Activated CD4-positive, alpha-beta T cell treated with anti-CD3 and anti-CD28 coated beads, Interleukin-2, amount 10 ng/mL, durations not matched to agents 24 days and 14 days (primary cell): ENCODE results near the gene NOP56. TPM values are rescaled to one million over a fixed set of nuclear protein-coding genes. Genes with fewer than 3 reads are reported as not detected.

ENCODE experiments used
- DNase-seq: peaks from one replicate; pipeline ENCODE4 v3.0.0; 2022
- H3K27ac Mint-ChIP-seq: one replicate; pipeline ENCODE4 v1.8.0; 2022; ENCODE audit warnings: mild to moderate bottlenecking, mixed read lengths
- H3K27me3 Mint-ChIP-seq: one replicate; pipeline ENCODE4 v1.8.0; 2022; ENCODE audit warnings: mixed read lengths
- H3K36me3 Mint-ChIP-seq: one replicate; pipeline ENCODE4 v1.8.0; 2022; ENCODE audit warnings: low read depth, mild to moderate bottlenecking, mixed read lengths
- H3K4me1 Mint-ChIP-seq: one replicate; pipeline ENCODE4 v1.8.0; 2021; ENCODE audit warnings: mixed read lengths
- H3K4me3 Mint-ChIP-seq: one replicate; pipeline ENCODE4 v1.8.0; 2022; ENCODE audit warnings: mild to moderate bottlenecking, moderate library complexity, mixed read lengths
- H3K9me3 Mint-ChIP-seq: one replicate; pipeline ENCODE4 v1.8.0; 2021; ENCODE audit warnings: mixed read lengths
- intact Hi-C: fragments of 100-400 bp; cut with micrococcal nuclease; formaldehyde crosslinking; loops from one replicate; pipeline ENCODE4 v1.15.1; 2023
- total RNA-seq: library from RNA; stranded (reverse); gene quantifications from 2 replicates; pipeline ENCODE4 v1.2.3, GENCODE V29; 2022

NOP56 gene
- total RNA-seq, 1 donor from 2014 or later, result 884 TPM

- Mint-ChIP-seq H3K4me1 (peaks cover 2% of the 10 kb centered on the region), H3K9me3 (no peaks in the 10 kb centered on the region), H3K36me3 (no peaks in the 10 kb centered on the region), H3K27ac (no peak overlapping the region), H3K27me3 (peaks cover 20% of the 10 kb centered on the region), H3K4me3 (no peak overlapping the region)
- intact Hi-C loops, result no loop called here
- DNase-seq, result no peak
Observed at GRCh38 chr20:2619961-2620595, 32.4 kb upstream of the NOP56 start.

GRCh38 chr20:2624190-2624589 is 28.2 kb upstream of the NOP56 start:
- H3K4me1 Mint-ChIP-seq, result peaks cover 2% of the 10 kb centered on the region

DNA sequence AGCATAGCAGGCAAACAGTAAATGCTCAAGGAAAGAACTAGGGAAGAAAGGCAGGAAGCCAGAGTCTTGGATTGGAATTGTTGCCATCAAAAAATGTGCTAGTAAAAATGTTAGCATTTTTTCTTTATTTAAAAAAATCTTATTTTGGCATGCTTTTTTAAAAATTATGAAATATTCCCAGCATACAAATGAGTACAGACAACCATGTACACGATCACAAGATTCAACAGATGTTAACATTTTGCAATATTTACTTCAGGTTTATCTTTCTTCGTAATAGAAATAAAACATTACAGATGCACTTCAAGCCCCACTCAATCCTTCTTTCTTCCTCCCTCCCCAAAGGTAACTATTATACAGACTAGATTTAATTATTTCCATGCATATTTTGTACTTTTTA is 27.4 kb upstream of the NOP56 start:
- no peak for DNase-seq
- H3K9me3 Mint-ChIP-seq, result no peaks in the 10 kb centered on the region
- H3K27me3 Mint-ChIP-seq, result peaks cover 25% of the 10 kb centered on the region
- H3K4me3 Mint-ChIP-seq, result no peak overlapping the region
- H3K27ac Mint-ChIP-seq, result no peak overlapping the region
- intact Hi-C loops, result no loop called here
- peaks cover 2% of the 10 kb centered on the region for H3K4me1 Mint-ChIP-seq
- no peaks in the 10 kb centered on the region for H3K36me3 Mint-ChIP-seq

More at GRCh38 chr20:2624190-2624589, 28.2 kb upstream of the NOP56 start:
- DNase-seq, result no peak
- peaks cover 26% of the 10 kb centered on the region for H3K27me3 Mint-ChIP-seq
- H3K27ac Mint-ChIP-seq, result no peak overlapping the region
- H3K4me3 Mint-ChIP-seq, result no peak overlapping the region
- intact Hi-C loops, result no loop called here
- H3K9me3 Mint-ChIP-seq, result no peaks in the 10 kb centered on the region
- no peaks in the 10 kb centered on the region for H3K36me3 Mint-ChIP-seq

DNA sequence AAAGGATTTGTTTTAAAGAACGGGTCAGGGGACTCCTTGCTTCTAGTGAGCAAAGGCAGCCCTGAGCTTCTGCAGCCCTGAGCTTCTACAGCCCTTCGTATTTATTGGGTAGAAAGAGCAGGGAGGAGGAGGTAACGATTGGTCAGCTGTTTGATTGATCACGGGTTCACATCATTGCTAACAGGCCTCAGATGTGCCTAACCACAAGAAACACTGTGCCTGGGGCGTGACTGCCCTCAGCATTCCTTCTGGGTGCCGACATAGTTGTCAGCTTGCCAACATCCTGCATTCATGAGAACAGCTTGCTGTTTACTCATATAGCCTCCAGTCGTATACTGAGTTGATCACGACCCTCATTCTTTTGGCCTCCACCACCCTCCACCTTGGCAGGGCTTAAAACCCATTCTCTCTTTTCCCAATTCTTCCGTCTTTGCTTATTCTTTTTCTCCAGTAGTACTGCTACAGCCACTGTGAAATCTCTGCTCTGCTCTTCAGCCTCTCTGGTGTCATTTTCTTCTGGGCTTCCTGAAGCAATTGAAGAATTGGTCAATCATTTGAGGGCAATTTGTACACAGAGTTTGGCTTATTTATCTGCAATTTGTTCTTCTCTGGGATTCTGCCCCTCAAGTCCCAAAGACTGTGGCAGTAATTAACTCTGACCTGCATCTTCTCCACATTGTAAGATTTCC is 25.4 kb upstream of the NOP56 start:
- intact Hi-C loops, result no loop called here

DNA sequence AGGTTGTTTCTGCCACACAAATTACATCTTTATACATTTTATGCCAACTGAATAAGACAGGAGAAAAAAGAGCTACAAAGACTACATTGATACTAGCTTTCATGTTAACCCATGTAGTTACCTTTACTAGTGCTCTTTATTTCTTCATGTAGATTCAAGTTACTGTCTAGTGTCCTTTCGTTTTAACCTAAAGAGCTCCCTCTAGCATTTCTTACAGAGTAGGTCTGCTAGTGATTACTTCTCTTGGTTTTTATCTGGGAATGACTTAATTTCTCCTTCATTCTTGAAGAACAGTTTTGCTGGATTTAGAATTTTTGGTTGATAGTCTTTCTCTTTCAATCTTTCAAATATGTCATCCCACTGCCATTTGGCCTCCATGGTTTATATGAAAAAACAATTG is 21.2 kb upstream of the NOP56 start:
- intact Hi-C loops, result no loop called here
- Mint-ChIP-seq H3K36me3 (no peaks in the 10 kb centered on the region), H3K4me3 (no peak overlapping the region), H3K27me3 (peaks cover 43% of the 10 kb centered on the region), H3K27ac (no peak overlapping the region), H3K9me3 (no peaks in the 10 kb centered on the region), H3K4me1 (no peaks in the 10 kb centered on the region)
- DNase-seq, result no peak

More for the DNA sequence above, 25.4 kb upstream of the NOP56 start:
- H3K4me3 Mint-ChIP-seq, result no peak overlapping the region
- DNase-seq, result no peak
- no peaks in the 10 kb centered on the region for H3K9me3 Mint-ChIP-seq
- no peaks in the 10 kb centered on the region for H3K36me3 Mint-ChIP-seq
- no peak overlapping the region for H3K27ac Mint-ChIP-seq
- peaks cover 34% of the 10 kb centered on the region for H3K27me3 Mint-ChIP-seq
- no peaks in the 10 kb centered on the region for H3K4me1 Mint-ChIP-seq

GRCh38 chr20:2633381-2633780 is 19.1 kb upstream of the NOP56 start:
- Mint-ChIP-seq H3K9me3 (no peaks in the 10 kb centered on the region), H3K27me3 (peaks cover 33% of the 10 kb centered on the region), H3K36me3 (no peaks in the 10 kb centered on the region), H3K4me1 (no peaks in the 10 kb centered on the region), H3K4me3 (no peak overlapping the region), H3K27ac (no peak overlapping the region)
- intact Hi-C loops, result no loop called here
- DNase-seq, result no peak

GRCh38 chr20:2637246-2637645 is 15.2 kb upstream of the NOP56 start:
- Mint-ChIP-seq H3K4me1 (no peaks in the 10 kb centered on the region), H3K9me3 (no peaks in the 10 kb centered on the region), H3K36me3 (peaks cover 3% of the 10 kb centered on the region), H3K27me3 (peaks cover 16% of the 10 kb centered on the region), H3K4me3 (no peak overlapping the region), H3K27ac (no peak overlapping the region)
- intact Hi-C loops, result no loop called here
- DNase-seq, result no peak

- H3K4me3 Mint-ChIP-seq, result no peak overlapping the region
- DNase-seq, result no peak
- no peaks in the 10 kb centered on the region for H3K9me3 Mint-ChIP-seq
- peaks cover 6% of the 10 kb centered on the region for H3K36me3 Mint-ChIP-seq
- intact Hi-C loops, result no loop called here
- no peak overlapping the region for H3K27ac Mint-ChIP-seq
- H3K27me3 Mint-ChIP-seq, result no peaks in the 10 kb centered on the region
- H3K4me1 Mint-ChIP-seq, result no peaks in the 10 kb centered on the region
Observed at GRCh38 chr20:2640260-2640659, 12.2 kb upstream of the NOP56 start.

GRCh38 chr20:2640899-2641298 is 11.5 kb upstream of the NOP56 start:
- Mint-ChIP-seq H3K4me3 (no peak overlapping the region), H3K27ac (no peak overlapping the region), H3K36me3 (peaks cover 6% of the 10 kb centered on the region), H3K4me1 (no peaks in the 10 kb centered on the region), H3K27me3 (no peaks in the 10 kb centered on the region), H3K9me3 (no peaks in the 10 kb centered on the region)
- intact Hi-C loops, result no loop called here
- no peak for DNase-seq

GRCh38 chr20:2643708-2644107 is 8.7 kb upstream of the NOP56 start:
- Mint-ChIP-seq H3K36me3 (peaks cover 6% of the 10 kb centered on the region), H3K9me3 (no peaks in the 10 kb centered on the region), H3K4me1 (peaks cover 3% of the 10 kb centered on the region), H3K27me3 (no peaks in the 10 kb centered on the region), H3K4me3 (no peak overlapping the region), H3K27ac (no peak overlapping the region)
- intact Hi-C loops, result no loop called here
- no peak for DNase-seq

- peak; percentile 74 for DNase-seq
- Mint-ChIP-seq H3K36me3 (peaks cover 52% of the 10 kb centered on the region), H3K27ac (peak overlapping the region; percentile 89), H3K9me3 (no peaks in the 10 kb centered on the region), H3K4me3 (peak overlapping the region; percentile 94), H3K4me1 (peaks cover 32% of the 10 kb centered on the region), H3K27me3 (no peaks in the 10 kb centered on the region)
- intact Hi-C loops, result loop anchor here (1.0 to 5.0 kb wide), 7 partner anchors 11 to 219 kb away; partner anchors contain the start of genes IDH3B, PCED1A, PTPRA and SNRPB
Observed at GRCh38 chr20:2652724-2653555, 508 bp downstream of the NOP56 start.

DNA sequence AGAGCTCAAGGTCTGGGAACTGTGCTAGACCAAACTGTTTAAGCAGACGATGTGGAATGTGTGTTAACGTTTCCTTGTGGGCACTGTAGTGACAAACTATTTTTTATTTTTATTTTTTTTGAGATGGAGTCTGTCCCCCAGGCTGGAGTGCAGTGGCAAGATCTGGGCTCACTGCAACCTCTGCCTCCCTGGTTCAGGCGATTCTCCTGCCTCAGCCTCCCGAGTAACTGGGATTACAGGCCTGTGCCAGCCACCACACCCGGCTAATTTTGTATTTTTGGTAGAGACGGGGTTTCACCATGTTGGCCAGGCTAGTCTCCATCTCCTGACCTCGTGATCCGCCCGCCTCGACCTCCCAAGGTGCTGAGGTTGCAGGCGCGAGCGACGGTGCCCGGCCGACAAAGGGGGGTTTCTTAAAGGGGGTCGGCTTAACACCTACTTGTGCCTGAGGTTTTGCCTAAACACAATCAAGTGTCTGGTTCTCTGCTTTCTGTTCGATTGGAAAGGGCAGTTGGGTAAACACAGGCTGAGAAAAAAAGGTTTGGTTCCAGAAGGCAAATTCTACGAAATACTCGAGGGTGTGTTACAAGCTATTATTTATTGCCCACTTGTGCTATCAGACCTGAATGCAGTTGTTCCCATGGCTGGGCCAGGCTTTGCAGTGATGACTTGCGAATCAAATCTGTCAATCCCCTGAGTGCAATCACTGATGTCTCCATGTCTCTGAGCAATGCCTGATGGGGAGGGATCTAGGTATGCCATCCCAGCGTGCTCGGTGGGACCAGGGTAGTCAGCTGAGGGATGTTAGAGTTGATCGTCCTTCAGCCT is 1.3 kb downstream of the NOP56 start:
- intact Hi-C loops, result loop anchor here (2.0 to 5.0 kb wide), 6 partner anchors 129 to 219 kb away; partner anchors contain the start of genes PCED1A, PTPRA, SNRPB and VPS16
- Mint-ChIP-seq H3K27ac (peak overlapping the region; percentile 89), H3K4me1 (peaks cover 32% of the 10 kb centered on the region), H3K4me3 (peak overlapping the region; percentile 94), H3K27me3 (no peaks in the 10 kb centered on the region), H3K36me3 (peaks cover 61% of the 10 kb centered on the region), H3K9me3 (no peaks in the 10 kb centered on the region)
- DNase-seq, result no peak

DNA sequence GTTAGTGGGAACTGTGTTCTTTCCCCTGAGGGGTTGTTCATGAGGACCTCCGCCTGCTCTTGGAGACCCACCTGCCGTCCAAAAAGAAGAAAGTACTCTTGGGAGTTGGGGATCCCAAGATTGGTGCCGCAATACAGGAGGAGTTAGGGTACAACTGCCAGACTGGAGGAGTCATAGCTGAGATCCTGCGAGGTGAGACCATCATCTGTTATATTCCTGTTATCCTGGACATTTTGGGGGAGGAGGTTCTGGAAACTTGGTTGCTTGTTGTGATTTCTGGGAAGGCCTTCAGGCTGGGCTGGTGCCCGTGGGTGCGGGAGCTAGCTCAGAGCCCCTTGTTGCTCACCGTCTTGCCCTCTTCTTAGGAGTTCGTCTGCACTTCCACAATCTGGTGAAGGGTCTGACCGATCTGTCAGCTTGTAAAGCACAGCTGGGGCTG is 2.0 kb downstream of the NOP56 start:
- peak overlapping the region; percentile 79 for H3K27ac Mint-ChIP-seq
- H3K4me1 Mint-ChIP-seq, result peaks cover 32% of the 10 kb centered on the region
- H3K4me3 Mint-ChIP-seq, result peak overlapping the region; percentile 94
- intact Hi-C loops, result loop anchor here (5.0 kb wide), 3 partner anchors 147 to 218 kb away; partner anchors contain the start of genes PTPRA and ZNF343
- H3K27me3 Mint-ChIP-seq, result no peaks in the 10 kb centered on the region
- no peaks in the 10 kb centered on the region for H3K9me3 Mint-ChIP-seq
- no peak for DNase-seq
- H3K36me3 Mint-ChIP-seq, result peaks cover 65% of the 10 kb centered on the region
